HG02943 (cell line): ENCODE data around the gene SF3B3.
"Not testable (repeated sequence)": the region's sequence is repeated elsewhere in the genome, so short reads cannot be mapped to it uniquely, and the experiment has no call there.

Source experiments
- ATAC-seq: cut with Tn5 transposase; IDR thresholded peaks from one replicate; pipeline ENCODE4 v1.9.1; 2021; ENCODE audit warnings: mild to moderate bottlenecking, low read depth, moderate library complexity; ENCODE audit not compliant: unreplicated experiment

SF3B3 gene

GRCh38 chr16:70586731-70587130 is 63.1 kb downstream of the SF3B3 start:
- no peak for ATAC-seq

- no peak for ATAC-seq
Observed at GRCh38 chr16:70588565-70588964, 64.9 kb downstream of the SF3B3 start.

GRCh38 chr16:70589416-70589815 is 65.8 kb downstream of the SF3B3 start:
- ATAC-seq, result not testable (repeated sequence)

- ATAC-seq, result no peak
Observed at GRCh38 chr16:70589998-70590471, 66.4 kb downstream of the SF3B3 start.

GRCh38 chr16:70590722-70591415 is 67.3 kb downstream of the SF3B3 start:
- no peak for ATAC-seq

GRCh38 chr16:70591615-70592014 is 68.0 kb downstream of the SF3B3 start:
- ATAC-seq, result no peak

- no peak for ATAC-seq
Observed at GRCh38 chr16:70592106-70592571, 68.5 kb downstream of the SF3B3 start.

- no peak for ATAC-seq
Observed at GRCh38 chr16:70593544-70593943, 69.9 kb downstream of the SF3B3 start.

- ATAC-seq, result no peak
Observed at GRCh38 chr16:70594569-70594968, 71.0 kb downstream of the SF3B3 start.

GRCh38 chr16:70597135-70597835 is 73.7 kb downstream of the SF3B3 start:
- no peak for ATAC-seq

GRCh38 chr16:70598937-70599503 is 75.4 kb downstream of the SF3B3 start:
- no peak for ATAC-seq

- no peak for ATAC-seq
Observed at GRCh38 chr16:70600730-70601129, 77.1 kb downstream of the SF3B3 start.

GRCh38 chr16:70601576-70602575 is 78.3 kb downstream of the SF3B3 start:
- ATAC-seq, result no peak

- ATAC-seq, result no peak
Observed at GRCh38 chr16:70602831-70603230, 79.2 kb downstream of the SF3B3 start.

GRCh38 chr16:70604407-70605282 is 81.0 kb downstream of the SF3B3 start:
- no peak for ATAC-seq

- ATAC-seq, result no peak
Observed at GRCh38 chr16:70605283-70605657, 81.7 kb downstream of the SF3B3 start.

- ATAC-seq, result no peak
Observed at GRCh38 chr16:70608521-70608920, 84.9 kb downstream of the SF3B3 start.

GRCh38 chr16:70610273-70611223 is 86.9 kb downstream of the SF3B3 start:
- ATAC-seq, result no peak
